HG02798 (cell line): ENCODE measurements around the gene MIAT.

Experiments used
- ATAC-seq: cut with Tn5 transposase; IDR thresholded peaks from one replicate; pipeline ENCODE4 v1.9.1; 2021; ENCODE audit warnings: mild to moderate bottlenecking; ENCODE audit not compliant: unreplicated experiment, poor library complexity

The MIAT gene

DNA sequence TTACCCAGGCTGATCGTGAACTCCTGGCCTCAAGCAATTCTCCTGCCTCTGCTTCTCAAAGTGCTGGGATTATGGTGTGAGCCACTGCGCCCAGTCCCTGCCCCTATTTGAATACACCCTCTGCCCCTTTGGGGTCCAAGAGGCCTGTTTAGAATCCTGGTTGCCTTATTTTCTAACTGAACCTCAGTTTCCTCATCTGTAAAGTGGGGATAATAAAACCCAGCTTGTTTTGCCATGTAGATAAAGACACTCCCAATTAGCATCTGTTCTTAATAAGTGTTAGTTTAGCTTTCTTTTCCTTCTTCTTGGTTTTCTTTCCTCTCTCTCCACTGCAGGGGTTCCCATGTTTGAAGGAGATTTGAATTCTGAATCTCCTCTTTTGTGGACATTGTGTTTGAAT, 4.8 kb downstream of the MIAT start:
- no peak for ATAC-seq

DNA sequence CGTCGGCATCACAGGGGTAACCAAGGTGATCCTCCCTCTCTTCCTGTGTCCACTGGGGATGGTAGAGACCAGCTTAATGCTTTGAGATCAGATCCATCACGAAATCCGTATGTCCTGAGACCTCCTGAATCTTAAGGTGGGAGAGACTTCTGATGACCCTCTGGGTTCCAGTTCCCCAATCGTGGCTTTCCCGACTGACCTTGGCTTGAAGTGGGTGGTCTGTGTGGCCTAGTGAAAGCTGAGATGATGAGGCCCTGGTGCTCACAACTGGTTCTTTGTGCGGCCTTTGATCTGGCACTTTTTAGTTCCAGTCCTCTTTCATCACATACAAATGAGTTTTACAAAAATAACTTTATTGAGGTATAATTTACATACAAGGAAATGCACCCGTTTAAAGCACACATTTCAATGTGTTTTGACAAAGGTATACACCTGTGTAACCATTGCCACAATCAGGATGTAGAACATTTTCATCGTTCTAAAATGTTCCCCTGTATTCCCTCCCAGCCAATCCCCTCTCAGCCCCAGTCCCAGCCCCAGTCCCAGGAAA, 6.1 kb downstream of the MIAT start:
- ATAC-seq = no peak

DNA sequence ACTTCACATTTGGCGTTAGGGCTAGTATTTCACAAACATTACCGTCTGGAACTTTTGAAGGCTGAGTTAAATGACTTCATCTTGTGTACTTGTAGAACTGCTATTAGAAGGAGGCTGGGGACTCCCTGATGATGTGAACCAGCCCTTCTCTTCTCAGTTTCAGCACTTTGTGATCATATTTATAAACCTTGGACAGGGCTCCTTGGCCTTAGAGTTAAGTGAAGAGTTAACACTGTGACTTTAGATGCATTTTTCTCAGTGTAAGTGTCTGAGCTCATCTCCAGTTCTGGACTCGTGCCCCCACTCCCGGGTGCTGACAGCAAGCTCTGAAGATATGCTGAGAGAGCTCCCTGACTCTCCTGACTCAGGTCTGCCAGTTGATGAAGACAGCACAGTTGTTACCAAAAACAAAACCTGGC, 8.4 kb downstream of the MIAT start:
- no peak for ATAC-seq

DNA sequence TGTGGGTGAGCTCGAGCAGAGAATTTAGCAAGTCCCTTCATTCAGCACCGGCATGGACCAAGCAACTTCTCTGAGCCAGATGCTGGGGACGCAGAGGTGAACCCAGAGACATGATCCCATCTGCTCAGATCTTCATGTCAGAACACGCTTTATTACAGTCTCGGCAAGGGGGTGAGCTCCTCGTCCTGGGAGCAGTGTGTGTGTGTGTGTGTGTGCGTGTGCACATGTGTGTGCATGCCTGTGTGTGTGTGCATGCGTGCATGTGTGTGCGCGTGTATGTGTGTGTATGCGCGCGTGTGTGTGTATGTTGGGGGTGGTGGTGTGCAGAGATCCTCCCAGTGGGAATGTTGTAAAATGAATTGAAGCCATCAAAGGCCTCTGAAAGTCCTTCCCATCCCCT, 9.8 kb downstream of the MIAT start:
- no peak for ATAC-seq

DNA sequence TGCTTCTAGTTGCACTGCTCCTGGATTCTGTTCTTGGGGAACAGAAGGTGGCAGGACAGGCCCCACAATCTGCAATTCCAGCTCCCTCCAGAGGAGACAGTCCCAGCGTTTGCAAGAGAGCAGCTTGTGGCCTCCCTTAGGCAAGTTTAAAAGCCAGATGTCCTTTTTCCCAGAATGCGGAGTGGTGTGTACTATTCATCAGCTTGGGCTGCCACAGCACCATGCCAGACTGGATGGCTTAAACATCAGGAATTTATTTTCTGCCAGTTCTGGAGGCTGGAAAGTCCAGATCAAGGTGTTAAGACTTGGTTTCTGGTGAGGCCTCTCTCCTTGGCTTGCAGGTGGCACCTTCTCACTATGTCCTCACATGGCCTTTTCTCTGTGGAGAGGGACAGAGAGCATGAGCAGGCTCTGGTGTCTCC, 11.7 kb downstream of the MIAT start:
- ATAC-seq = no peak

DNA sequence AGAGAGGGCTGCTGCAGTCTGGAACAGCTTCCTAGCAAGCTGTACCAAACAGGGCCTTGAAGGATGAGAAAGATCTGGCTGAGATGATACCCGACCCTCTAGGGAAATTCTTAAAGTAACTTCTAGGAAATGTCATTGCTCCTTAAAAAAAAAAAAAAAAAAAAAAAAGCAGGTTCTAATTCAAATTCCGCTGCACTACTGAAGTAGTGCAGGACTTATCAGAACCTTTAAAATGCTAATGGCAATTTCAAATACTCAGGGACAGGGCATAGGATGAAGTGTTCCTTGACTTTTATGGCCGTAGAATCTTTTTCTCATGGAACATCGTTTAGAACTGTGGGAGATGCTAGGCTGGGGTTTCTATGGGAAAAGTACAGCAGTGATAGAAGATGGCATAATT, 13.1 kb downstream of the MIAT start:
- no peak for ATAC-seq

DNA sequence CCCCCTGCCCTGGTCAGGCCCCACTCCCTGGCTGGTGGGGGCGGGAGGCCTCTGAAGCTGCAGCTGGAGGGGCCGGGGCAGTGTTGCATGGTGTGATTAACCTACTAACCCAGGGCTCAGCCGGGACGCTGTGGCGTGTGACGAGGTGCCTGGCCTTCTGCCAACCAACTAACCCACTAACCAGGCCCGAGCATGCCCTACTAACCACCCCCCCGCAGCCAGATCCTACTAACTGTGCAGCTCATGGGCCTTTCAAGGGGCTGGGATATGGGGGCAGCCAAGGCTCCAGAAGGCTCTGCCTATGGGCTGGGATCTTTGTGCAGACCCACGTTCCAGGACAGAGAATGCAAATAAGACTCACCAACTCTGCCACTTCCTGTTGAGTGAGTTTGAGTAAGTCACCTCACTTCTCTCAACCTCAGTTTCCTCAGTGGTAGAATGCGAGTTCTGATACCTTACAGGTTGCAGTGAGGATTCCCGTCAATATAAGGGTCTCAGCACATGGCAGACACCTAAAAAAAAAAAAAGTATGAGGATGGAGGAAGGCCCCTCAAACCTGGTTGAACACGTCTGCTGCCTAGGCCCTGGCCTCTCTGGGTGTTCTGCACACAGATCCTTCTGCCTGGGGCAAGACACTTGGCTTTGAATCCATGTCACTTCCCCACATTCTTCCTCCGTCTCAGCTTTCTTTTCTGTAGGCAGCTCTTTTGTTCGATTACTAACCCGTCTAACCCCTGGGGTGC, 14.1 kb downstream of the MIAT start:
- ATAC-seq = no peak

DNA sequence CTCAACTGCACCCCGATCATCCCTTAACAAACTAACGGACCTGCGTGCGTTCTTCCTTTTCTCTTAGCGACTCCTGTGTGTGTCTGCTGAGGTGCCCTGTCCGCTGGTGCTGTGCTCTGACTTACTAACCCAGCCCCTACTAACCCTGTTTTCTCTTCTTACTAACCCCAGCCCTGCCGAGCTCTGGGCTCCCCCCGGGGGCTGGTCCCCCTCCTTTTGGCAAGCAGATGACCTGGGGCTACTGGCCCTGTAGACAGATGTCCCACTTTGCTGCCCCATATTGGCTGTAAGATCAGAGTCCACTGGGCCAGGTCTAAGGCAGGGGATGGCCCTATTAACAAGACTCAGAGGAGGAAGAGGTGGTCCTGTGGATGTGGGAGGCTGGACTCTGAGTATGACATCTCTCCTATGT, 14.7 kb downstream of the MIAT start:
- no peak for ATAC-seq

DNA sequence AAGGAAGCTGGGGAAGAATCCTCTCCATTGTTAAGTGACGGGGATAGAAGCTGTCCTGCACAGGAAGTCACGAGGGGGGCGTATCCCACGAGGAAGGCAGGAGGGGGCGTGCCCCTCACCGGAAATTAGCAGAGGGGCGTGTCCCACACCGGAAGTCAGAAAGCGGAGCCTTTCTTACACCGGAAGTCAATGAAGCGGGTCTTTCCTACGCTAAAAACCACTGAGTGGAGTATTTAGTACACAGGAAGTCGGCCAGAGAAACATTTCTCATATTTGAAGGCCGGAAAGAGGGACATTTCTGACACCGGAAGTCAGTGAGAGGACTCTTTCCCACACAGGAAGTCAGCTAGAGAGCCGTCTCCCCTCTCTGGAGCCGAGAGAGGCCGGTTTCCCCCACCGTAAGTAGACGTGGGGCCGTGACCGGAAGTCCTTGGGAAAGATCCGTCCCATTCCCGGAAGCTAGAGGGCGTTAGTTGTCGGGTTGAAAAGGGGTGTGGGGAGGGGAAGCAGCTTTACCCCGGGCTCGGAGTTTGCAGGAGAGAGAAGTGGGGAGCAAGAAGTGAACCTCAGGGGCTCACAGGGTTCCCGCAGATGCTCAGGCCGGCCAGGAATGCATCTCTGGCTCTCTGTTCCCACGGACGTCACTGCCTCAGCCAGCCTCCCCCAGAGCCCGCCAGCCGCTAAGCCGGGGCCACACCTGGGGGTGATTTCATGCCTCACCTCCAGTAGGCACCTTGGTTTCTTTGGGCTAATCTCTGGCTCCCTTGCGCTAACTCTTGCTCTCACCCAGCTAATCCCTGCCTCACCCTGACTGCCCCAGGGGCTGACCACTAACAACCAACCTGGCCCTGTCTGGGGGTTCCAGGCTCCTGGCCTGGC, 15.4 kb downstream of the MIAT start:
- ATAC-seq = peak; percentile 76

DNA sequence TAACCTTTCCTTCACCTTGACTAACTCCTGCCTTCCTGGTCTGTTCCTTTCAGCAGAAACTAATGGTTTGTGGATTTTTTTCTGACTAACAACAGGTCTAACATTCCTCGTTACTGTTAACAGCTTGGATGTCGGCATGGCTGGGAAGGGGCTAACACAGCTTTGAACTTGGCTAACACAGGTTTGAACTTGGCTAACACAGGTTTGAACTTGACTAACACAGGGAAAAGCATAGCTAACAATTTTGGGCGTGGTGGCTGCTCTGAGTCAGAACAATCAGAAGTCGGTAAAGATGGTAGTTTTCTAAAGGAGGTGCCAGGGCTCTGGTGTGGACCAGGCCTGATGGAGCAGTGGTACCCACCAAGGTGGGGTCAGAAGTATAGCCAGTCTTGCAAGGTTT, 16.1 kb downstream of the MIAT start:
- no peak for ATAC-seq

DNA sequence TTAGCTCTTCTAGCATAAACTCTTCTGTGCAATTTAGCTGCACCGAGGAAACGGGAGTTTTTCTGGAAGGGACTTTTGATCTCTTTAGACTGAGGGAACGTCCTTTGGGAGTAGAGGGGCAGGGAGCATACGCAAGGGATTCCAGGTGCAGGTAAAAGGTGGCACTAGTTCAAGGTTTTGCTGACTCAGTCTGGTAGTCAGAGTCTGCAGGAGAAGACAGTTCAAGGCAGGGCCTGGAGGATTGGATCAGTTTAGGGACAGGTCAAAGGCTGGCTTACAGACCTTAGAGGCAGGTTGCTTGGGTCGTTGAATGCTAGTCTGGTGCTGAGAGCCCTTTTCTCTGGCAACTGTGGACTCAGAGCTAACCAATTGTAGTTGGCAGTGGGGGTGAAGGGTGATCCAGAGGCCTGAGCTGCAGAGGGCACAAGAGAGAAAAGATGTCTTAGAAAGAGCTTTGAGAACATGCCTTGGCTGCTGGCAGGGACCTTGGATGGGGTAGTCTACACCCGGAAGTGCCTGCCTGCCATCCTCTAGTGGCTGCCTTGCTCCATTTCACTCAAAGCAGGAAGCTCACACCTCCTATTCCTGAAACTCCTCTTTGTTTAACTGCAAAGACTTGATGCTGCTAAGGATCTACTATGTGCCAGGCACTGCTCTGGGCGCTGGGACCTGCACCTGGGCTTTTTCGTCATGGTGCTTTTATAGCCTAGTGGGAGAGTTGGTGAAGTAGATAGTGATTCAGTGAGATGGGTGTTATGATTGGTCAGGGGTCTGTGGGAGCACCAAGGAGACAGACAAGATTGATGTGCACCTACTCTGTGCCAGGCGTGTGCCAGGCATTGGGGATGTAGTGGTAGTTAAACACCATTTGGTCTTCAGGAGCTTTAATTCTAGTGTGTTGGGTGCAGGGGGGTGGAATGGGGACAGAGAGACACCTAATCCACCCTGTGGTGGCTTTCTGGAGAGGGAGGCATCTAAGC, 17.1 kb downstream of the MIAT start:
- no peak for ATAC-seq

DNA sequence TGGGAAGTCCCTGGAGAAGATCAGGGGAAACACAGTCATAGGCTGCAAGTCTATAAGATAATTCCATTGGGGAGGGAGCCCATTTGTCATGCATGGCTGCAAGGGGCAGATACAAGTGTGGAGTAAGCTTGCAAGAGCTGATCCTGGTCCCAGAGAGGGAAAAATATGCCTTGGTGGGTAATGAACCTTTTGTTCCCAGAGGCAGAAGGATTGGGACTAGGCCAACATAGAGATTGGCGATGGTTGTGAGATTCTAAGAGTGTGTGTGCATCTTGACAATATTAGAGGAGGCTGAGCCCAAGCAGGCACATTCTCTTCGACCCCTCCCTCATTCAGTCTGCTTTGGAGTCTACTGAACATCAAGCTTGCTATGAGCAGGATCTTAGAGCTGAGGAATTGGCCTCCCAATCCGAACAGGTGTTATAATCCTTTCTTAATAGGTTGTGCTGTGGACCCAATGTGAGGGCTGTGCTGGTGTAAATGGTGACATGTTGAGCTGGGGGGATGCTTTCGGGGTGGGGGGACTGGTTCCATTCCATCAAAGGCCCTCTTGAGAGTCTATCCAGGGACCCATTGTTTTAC, 18.4 kb downstream of the MIAT start:
- no peak for ATAC-seq

DNA sequence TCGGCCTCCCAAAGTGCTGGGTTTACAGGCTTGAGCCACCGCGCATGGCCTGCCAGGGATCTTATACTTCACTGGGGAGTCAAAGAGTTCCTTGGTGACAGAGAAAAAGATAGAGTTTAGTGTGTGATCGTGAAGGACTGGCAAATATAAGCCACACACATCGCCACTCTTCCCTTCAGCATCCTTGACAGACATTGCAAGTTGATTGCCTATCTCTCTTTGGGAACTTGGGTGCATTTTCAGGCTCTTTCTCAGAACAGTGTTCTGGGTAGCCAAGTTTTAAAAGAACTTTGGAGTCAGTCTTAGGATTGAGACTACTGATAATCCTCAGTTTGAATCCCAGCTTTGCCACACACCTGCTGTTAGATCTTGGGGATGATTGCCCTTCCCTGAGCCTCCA, 19.8 kb downstream of the MIAT start:
- no peak for ATAC-seq

DNA sequence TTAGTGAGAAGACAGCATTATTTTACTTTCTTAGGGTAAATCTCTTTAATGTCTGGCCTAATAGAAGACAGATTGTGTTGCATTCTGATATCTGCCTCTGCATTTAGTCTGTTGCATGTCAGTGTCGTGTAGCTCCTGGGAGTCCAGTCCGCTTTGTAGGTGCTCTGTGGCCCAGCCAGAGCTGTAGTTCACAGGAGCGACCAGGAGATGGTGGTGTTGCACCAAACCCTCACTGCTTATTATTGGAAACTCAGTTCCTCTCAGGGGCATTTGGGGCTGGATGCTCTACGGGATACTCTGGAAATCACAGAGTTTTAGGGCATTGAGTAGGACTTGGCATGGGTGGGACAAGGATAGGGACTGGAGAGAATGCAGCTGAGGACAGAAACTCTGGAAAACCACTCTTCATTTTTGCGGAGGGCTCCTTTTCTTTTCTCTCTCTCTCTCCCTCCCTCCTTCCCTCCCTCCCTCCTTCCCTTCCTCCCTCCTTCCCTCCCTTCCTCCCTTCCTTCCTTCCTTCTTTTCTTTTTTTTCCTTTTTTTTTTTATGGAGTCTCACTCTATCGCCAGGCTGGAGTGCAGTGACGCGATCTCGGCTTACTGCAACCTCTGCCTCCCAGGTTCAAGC, 21.7 kb downstream of the MIAT start:
- ATAC-seq = no peak

DNA sequence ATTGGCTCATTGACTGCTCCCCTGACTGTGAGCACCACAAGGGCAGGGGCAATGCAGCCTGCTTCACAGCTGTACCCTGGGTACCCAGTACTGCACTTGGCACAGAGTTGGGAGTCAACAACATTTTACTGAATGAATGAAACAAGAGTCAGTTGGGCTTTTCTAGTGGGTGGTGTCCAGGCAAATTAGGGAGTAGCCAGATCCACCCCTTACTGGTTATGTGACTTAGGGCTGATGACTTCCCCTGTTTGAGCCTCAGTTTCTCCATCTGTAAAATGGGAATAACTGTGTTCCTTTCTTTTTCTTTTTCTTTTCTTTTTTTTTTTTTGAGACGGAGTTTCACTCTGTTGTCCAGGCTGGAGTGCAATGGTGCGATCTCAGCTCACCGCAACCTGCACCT, 23.1 kb downstream of the MIAT start:
- no peak for ATAC-seq

DNA sequence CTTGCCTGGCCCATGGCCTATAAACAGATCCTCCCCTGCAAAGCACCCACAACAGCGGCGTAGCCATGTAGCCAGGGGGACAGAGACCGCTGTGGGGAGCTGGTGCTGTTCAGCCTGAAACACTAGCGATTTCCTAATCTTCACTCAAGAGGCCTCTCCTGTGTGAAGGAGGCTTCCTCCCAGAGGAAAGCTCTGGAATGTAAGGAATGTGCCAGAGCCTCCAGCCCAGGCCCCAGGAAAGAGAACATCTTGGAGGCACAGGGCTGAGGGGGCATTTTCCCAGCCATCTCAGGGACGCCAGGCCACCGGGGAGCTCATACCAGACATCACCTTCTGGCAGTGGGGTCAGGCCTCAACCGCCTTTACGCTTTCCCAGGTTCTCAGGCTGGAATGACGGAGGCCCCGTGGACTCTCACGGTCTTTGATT, 24.0 kb downstream of the MIAT start:
- ATAC-seq = no peak

DNA sequence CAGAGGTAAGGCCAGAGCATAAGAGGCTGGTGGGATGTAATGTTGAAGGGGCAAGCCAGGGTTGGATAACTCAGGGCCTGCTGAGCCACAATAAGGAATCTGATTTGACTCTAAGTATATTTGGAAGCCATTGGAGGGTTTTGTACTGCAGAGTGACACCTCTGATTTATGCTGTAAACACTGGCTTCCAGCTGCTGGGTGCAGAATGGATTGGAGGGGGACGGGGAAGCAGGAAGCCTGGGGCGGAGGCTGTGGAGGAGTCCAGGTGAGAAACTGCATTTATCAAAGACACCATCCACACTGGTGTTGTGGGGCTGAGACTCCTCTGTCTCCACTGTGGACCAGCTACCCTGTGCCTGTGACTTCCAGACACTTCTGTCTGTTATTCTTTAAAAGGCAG, 26.8 kb downstream of the MIAT start:
- ATAC-seq = no peak

DNA sequence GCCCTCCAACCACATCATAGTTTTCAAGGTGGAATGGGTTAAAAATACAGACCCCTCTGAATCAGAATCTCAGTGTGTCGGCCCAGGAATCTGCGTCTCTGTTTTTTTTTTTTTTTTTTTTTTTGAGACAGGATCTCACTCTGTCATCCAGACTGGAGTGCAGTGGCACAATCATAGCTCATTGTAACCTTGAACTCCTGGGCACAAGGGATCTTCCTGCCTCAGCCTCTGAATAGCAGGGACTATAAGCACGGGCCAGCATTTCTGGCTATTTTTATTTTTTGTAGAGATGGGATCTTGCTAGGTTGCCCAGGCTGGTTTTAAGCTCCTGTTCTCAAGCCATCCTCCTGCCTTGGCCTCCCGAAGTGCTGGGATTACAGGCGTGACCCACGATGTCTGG, 28.2 kb downstream of the MIAT start:
- ATAC-seq = no peak

DNA sequence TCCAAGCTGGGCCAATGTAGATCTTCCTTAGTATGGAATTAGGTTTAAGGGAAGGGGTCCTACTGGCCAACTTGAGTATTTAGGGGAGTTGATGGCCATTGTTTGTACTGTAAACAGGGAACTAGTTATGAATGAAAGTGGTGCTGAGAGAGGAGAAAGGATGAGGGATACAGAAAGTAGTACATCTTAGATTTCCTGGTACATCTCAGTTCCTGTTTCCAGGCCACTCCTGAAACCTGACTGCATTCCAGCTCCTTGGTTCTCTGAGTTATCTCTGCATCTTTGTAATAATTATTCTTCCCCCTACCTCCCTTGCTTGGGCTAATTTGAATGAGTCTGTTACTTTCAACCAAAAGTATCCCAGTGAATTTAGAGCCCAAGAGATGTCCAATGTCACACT, 30.1 kb downstream of the MIAT start:
- no peak for ATAC-seq
